Measurements from ENCODE around the gene TPP2.

- TF ChIP-seq TAF1 (IDR thresholded peaks at IDR 0.05; ENCODE audit: control insufficient read depth, extremely low read depth, insufficient read depth, low read length, severe bottlenecking): no peak
- no peak for TF ChIP-seq ZNF274 (IDR thresholded peaks at IDR 0.05; ENCODE audit: borderline replicate concordance, low read depth, low read length)
- no peak for TF ChIP-seq RBM39 (optimal IDR thresholded peaks at IDR 0.05; ENCODE audit: low read depth, low read length)
- TF ChIP-seq SMC3 (conservative IDR thresholded peaks at IDR 0.05; ENCODE audit: insufficient read depth, low read depth, low read length): no peak
- no peak for TF ChIP-seq CTCF (IDR thresholded peaks at IDR 0.05 in 2 of 3, conservative IDR thresholded peaks at IDR 0.05 in 1 of 3; ENCODE audit: insufficient read depth in 2 of 3, low read depth in 1 of 3, low read length in 3 of 3)
- TF ChIP-seq RAD21 (CRISPR knock-in tag; conservative IDR thresholded peaks at IDR 0.05 in 1 of 2, IDR thresholded peaks at IDR 0.05 in 1 of 2): no peak
- no peak for TF ChIP-seq PHF8 (IDR thresholded peaks at IDR 0.05; ENCODE audit: borderline replicate concordance, low read length)
- TF ChIP-seq ZNF12 (CRISPR knock-in tag; IDR thresholded peaks at IDR 0.05): no peak
- no peak for TF ChIP-seq IRF2 (CRISPR knock-in tag; IDR thresholded peaks at IDR 0.05)
- no peak for TF ChIP-seq TAL1 (IDR thresholded peaks at IDR 0.05)
- TF ChIP-seq TCF3 (CRISPR knock-in tag; IDR thresholded peaks at IDR 0.05): no peak
- TF ChIP-seq COPS2 (conservative IDR thresholded peaks at IDR 0.05): no peak
- no peak for TF ChIP-seq FOXP1 (CRISPR knock-in tag; IDR thresholded peaks at IDR 0.05)
These were observed 84.3 kb downstream of the TPP2 start for GRCh38 chr13:102680842-102681740.

Measured in K562 (cell line).